ENCODE measurements around the gene AUH.

The AUH gene

GRCh38 chr9:91302831-91303230 lies 58.9 kb downstream of the AUH start:
- H3K4me2 ChIP-seq (ENCODE audit: low read length, poor library complexity, severe bottlenecking) = no peak overlapping the region
- H3K23ac ChIP-seq (ENCODE audit: low read length in 2 of 2) = no peak overlapping the region
- H2BK5ac ChIP-seq (ENCODE audit: low read depth, low read length, poor library complexity, severe bottlenecking) = no peak overlapping the region
- H3K9ac ChIP-seq (ENCODE audit: low read length) = peak overlapping the region; percentile 70
- peak; percentile 76 for DNase-seq
- H4K8ac ChIP-seq (ENCODE audit: low read length) = no peak overlapping the region
- peaks cover 3 to 15% of the 10 kb centered on the region in 2 experiments for H3K36me3 ChIP-seq (ENCODE audit: control insufficient read depth in 1 of 2, insufficient read depth in 2 of 2, low read depth in 1 of 2, low read length in 2 of 2)
- peaks cover 2% of the 10 kb centered on the region for H3K4me1 ChIP-seq (ENCODE audit: control insufficient read depth, insufficient read depth, low read depth, low read length)
- H3K4ac ChIP-seq (ENCODE audit: low read depth in 1 of 2, low read length in 2 of 2) = no peak overlapping the region
- H3K18ac ChIP-seq (ENCODE audit: low read depth in 1 of 2, low read length in 2 of 2) = no peak overlapping the region
- no peak overlapping the region for H2AFZ ChIP-seq (ENCODE audit: low read depth, low read length)
- no peak overlapping the region for H3K4me3 ChIP-seq (ENCODE audit: insufficient read depth in 1 of 2, low read depth in 1 of 2, low read length in 2 of 2)
- no peak overlapping the region for H3K27ac ChIP-seq (ENCODE audit: low read length, poor library complexity, severe bottlenecking)
- no peak overlapping the region for H2BK15ac ChIP-seq (ENCODE audit: low read depth, poor library complexity, severe bottlenecking)
- H3K14ac ChIP-seq (ENCODE audit: low read length in 2 of 2) = no peak overlapping the region
- H3K27me3 ChIP-seq (ENCODE audit: control insufficient read depth in 1 of 2, insufficient read depth in 1 of 2, low read length in 2 of 2) = no peaks in the 10 kb centered on the region
- H3K79me1 ChIP-seq (replicated peaks; ENCODE audit: low read length, poor library complexity, severe bottlenecking) = peaks cover 13% of the 10 kb centered on the region
- H2AK5ac ChIP-seq (ENCODE audit: low read length, severe bottlenecking) = no peak overlapping the region
- H2BK12ac ChIP-seq (ENCODE audit: low read length in 2 of 2) = no peak overlapping the region
- WGBS = 83% methylated on average over 1 of the region's 4 CpGs
- H2BK120ac ChIP-seq (ENCODE audit: low read depth, low read length) = no peak overlapping the region
- H3K9me3 ChIP-seq (ENCODE audit: control insufficient read depth, low read length) = no peaks in the 10 kb centered on the region
- H4K91ac ChIP-seq (ENCODE audit: low read length) = no peak overlapping the region

GRCh38 chr9:91301161-91301560 lies 60.6 kb downstream of the AUH start:
- Histone ChIP-seq H3K27me3 (ENCODE audit: control insufficient read depth in 1 of 2, insufficient read depth in 1 of 2, low read length in 2 of 2) (no peaks in the 10 kb centered on the region), H2BK15ac (ENCODE audit: low read depth, poor library complexity, severe bottlenecking) (no peak overlapping the region), H3K79me1 (replicated peaks; ENCODE audit: low read length, poor library complexity, severe bottlenecking) (peaks cover 13% of the 10 kb centered on the region), H2BK120ac (ENCODE audit: low read depth, low read length) (no peak overlapping the region), H3K9me3 (ENCODE audit: control insufficient read depth, low read length) (no peaks in the 10 kb centered on the region), H2BK5ac (ENCODE audit: low read depth, low read length, poor library complexity, severe bottlenecking) (no peak overlapping the region), H3K4me1 (ENCODE audit: control insufficient read depth, insufficient read depth, low read depth, low read length) (peaks cover 2% of the 10 kb centered on the region), H2AFZ (ENCODE audit: low read depth, low read length) (no peak overlapping the region), H3K4ac (ENCODE audit: low read depth in 1 of 2, low read length in 2 of 2) (no peak overlapping the region), H3K27ac (ENCODE audit: low read length, poor library complexity, severe bottlenecking) (no peak overlapping the region), H3K36me3 (ENCODE audit: control insufficient read depth in 1 of 2, insufficient read depth in 2 of 2, low read depth in 1 of 2, low read length in 2 of 2) (peaks cover 6 to 19% of the 10 kb centered on the region in 2 experiments), H2BK12ac (ENCODE audit: low read length in 2 of 2) (no peak overlapping the region), H4K91ac (ENCODE audit: low read length) (no peak overlapping the region), H4K8ac (ENCODE audit: low read length) (no peak overlapping the region), H2AK5ac (ENCODE audit: low read length, severe bottlenecking) (no peak overlapping the region), H3K4me3 (ENCODE audit: insufficient read depth in 1 of 2, low read depth in 1 of 2, low read length in 2 of 2) (peak overlapping the region in 1 of 2 experiments; percentile 6), H3K14ac (ENCODE audit: low read length in 2 of 2) (no peak overlapping the region), H3K4me2 (ENCODE audit: low read length, poor library complexity, severe bottlenecking) (no peak overlapping the region), H3K23ac (ENCODE audit: low read length in 2 of 2) (no peak overlapping the region), H3K18ac (ENCODE audit: low read depth in 1 of 2, low read length in 2 of 2) (no peak overlapping the region), H3K9ac (ENCODE audit: low read length) (peak overlapping the region; percentile 63)
- 90% methylated on average over 5 of the region's 5 CpGs for WGBS
- DNase-seq = no peak

- Histone ChIP-seq H3K4me2 (ENCODE audit: low read length, poor library complexity, severe bottlenecking) (no peak overlapping the region), H2AFZ (ENCODE audit: low read depth, low read length) (no peak overlapping the region), H2BK120ac (ENCODE audit: low read depth, low read length) (no peak overlapping the region), H3K9me3 (ENCODE audit: control insufficient read depth, low read length) (no peaks in the 10 kb centered on the region), H3K36me3 (ENCODE audit: control insufficient read depth in 1 of 2, insufficient read depth in 2 of 2, low read depth in 1 of 2, low read length in 2 of 2) (peaks cover 7 to 41% of the 10 kb centered on the region in 2 experiments), H4K8ac (ENCODE audit: low read length) (no peak overlapping the region), H2BK5ac (ENCODE audit: low read depth, low read length, poor library complexity, severe bottlenecking) (no peak overlapping the region), H3K27ac (ENCODE audit: low read length, poor library complexity, severe bottlenecking) (no peak overlapping the region), H2BK15ac (ENCODE audit: low read depth, poor library complexity, severe bottlenecking) (no peak overlapping the region), H3K9ac (ENCODE audit: low read length) (peak overlapping the region; percentile 45), H3K4ac (ENCODE audit: low read depth in 1 of 2, low read length in 2 of 2) (no peak overlapping the region), H3K18ac (ENCODE audit: low read depth in 1 of 2, low read length in 2 of 2) (no peak overlapping the region), H3K4me1 (ENCODE audit: control insufficient read depth, insufficient read depth, low read depth, low read length) (peaks cover 2% of the 10 kb centered on the region), H3K79me1 (replicated peaks; ENCODE audit: low read length, poor library complexity, severe bottlenecking) (peaks cover 10% of the 10 kb centered on the region), H2BK12ac (ENCODE audit: low read length in 2 of 2) (no peak overlapping the region), H3K14ac (ENCODE audit: low read length in 2 of 2) (no peak overlapping the region), H3K23ac (ENCODE audit: low read length in 2 of 2) (no peak overlapping the region), H4K91ac (ENCODE audit: low read length) (no peak overlapping the region), H3K4me3 (ENCODE audit: insufficient read depth in 1 of 2, low read depth in 1 of 2, low read length in 2 of 2) (no peak overlapping the region), H2AK5ac (ENCODE audit: low read length, severe bottlenecking) (no peak overlapping the region), H3K27me3 (ENCODE audit: control insufficient read depth in 1 of 2, insufficient read depth in 1 of 2, low read length in 2 of 2) (no peaks in the 10 kb centered on the region)
- DNase-seq = no peak
- WGBS = 50% methylated on average over 1 of the region's 2 CpGs
These were observed 63.4 kb downstream of the AUH start for GRCh38 chr9:91298311-91298710.

GRCh38 chr9:91297306-91297705 lies 64.4 kb downstream of the AUH start:
- no peak overlapping the region for H2BK120ac ChIP-seq (ENCODE audit: low read depth, low read length)
- WGBS = 89% methylated on average over 1 of the region's 1 CpG
- no peak overlapping the region for H4K91ac ChIP-seq (ENCODE audit: low read length)
- H3K27me3 ChIP-seq (ENCODE audit: control insufficient read depth in 1 of 2, insufficient read depth in 1 of 2, low read length in 2 of 2) = no peaks in the 10 kb centered on the region
- H3K9ac ChIP-seq (ENCODE audit: low read length) = no peak overlapping the region
- no peak overlapping the region for H2AFZ ChIP-seq (ENCODE audit: low read depth, low read length)
- no peak overlapping the region for H2BK15ac ChIP-seq (ENCODE audit: low read depth, poor library complexity, severe bottlenecking)
- H3K9me3 ChIP-seq (ENCODE audit: control insufficient read depth, low read length) = no peaks in the 10 kb centered on the region
- H3K4me2 ChIP-seq (ENCODE audit: low read length, poor library complexity, severe bottlenecking) = no peak overlapping the region
- peaks cover 10% of the 10 kb centered on the region for H3K79me1 ChIP-seq (replicated peaks; ENCODE audit: low read length, poor library complexity, severe bottlenecking)
- H3K18ac ChIP-seq (ENCODE audit: low read depth in 1 of 2, low read length in 2 of 2) = no peak overlapping the region
- no peak overlapping the region for H3K14ac ChIP-seq (ENCODE audit: low read length in 2 of 2)
- no peak overlapping the region for H4K8ac ChIP-seq (ENCODE audit: low read length)
- no peak overlapping the region for H3K4ac ChIP-seq (ENCODE audit: low read depth in 1 of 2, low read length in 2 of 2)
- H3K23ac ChIP-seq (ENCODE audit: low read length in 2 of 2) = no peak overlapping the region
- H3K27ac ChIP-seq (ENCODE audit: low read length, poor library complexity, severe bottlenecking) = no peak overlapping the region
- H3K4me3 ChIP-seq (ENCODE audit: insufficient read depth in 1 of 2, low read depth in 1 of 2, low read length in 2 of 2) = no peak overlapping the region
- DNase-seq = no peak
- no peak overlapping the region for H2AK5ac ChIP-seq (ENCODE audit: low read length, severe bottlenecking)
- peaks cover 2% of the 10 kb centered on the region for H3K4me1 ChIP-seq (ENCODE audit: control insufficient read depth, insufficient read depth, low read depth, low read length)
- H3K36me3 ChIP-seq (ENCODE audit: control insufficient read depth in 1 of 2, insufficient read depth in 2 of 2, low read depth in 1 of 2, low read length in 2 of 2) = peaks cover 8 to 51% of the 10 kb centered on the region in 2 experiments
- no peak overlapping the region for H2BK12ac ChIP-seq (ENCODE audit: low read length in 2 of 2)
- no peak overlapping the region for H2BK5ac ChIP-seq (ENCODE audit: low read depth, low read length, poor library complexity, severe bottlenecking)

Data from mesenchymal stem cell (in vitro differentiated cells and primary cell).